CD14-positive monocyte (primary cell): ENCODE measurements around the gene HTR2C. TPM values are rescaled to one million over a fixed set of nuclear protein-coding genes. Genes with fewer than 3 reads are reported as not detected.
"Not testable (repeated sequence)": the region's sequence is repeated elsewhere in the genome, so short reads cannot be mapped to it uniquely, and the experiment has no call there.

Source experiments
- DNase-seq, 3 donors: peaks; one replicate each; pipeline ENCODE4 v3.0.0-alpha.2; 2011 to 2022
- H2AFZ ChIP-seq: 2 replicates; pipeline ENCODE4 v1.6.0; 2012; ENCODE audit warnings: mild to moderate bottlenecking, low read depth, low read length, inconsistent platforms; ENCODE audit not compliant: insufficient read depth, poor library complexity, severe bottlenecking
- H3K27ac ChIP-seq, 2 donors: 1 replicate in 1 of 2; 2 replicates in 1 of 2; pipeline ENCODE4 v1.5.1; 2012 to 2013; ENCODE audit warnings: low read length in 2 of 2, control low read depth in 1 of 2, inconsistent platforms in 1 of 2, low read depth in 1 of 2, mild to moderate bottlenecking in 1 of 2
- H3K27me3 ChIP-seq, 2 donors: one replicate each; pipeline versions ENCODE4 v1.6.0 to v1.6.1; 2011 to 2013; ENCODE audit warnings: low read length in 2 of 2; ENCODE audit not compliant: control insufficient read depth in 2 of 2, insufficient read depth in 2 of 2
- H3K36me3 ChIP-seq, 2 donors: replicated peaks in 1 of 2; 1 replicate in 1 of 2; 2 replicates in 1 of 2; pipeline versions ENCODE4 v1.5.1 to v1.6.1; 2012 to 2013; ENCODE audit warnings: low read length in 2 of 2, control low read depth in 1 of 2, inconsistent platforms in 1 of 2, mild to moderate bottlenecking in 1 of 2; ENCODE audit not compliant: insufficient read depth in 2 of 2, control insufficient read depth in 1 of 2
- H3K4me1 ChIP-seq, 2 donors: 1 replicate in 1 of 2; 2 replicates in 1 of 2; pipeline versions ENCODE4 v1.5.1 to v1.6.1; 2012 to 2013; ENCODE audit warnings: low read length in 2 of 2, control low read depth in 1 of 2, inconsistent platforms in 1 of 2, mild to moderate bottlenecking in 1 of 2, moderate library complexity in 1 of 2; ENCODE audit not compliant: insufficient read depth in 2 of 2, control insufficient read depth in 1 of 2
- H3K4me2 ChIP-seq: replicated peaks from 2 replicates; pipeline ENCODE3; 2012; ENCODE audit warnings: low read length, moderate library complexity, mild to moderate bottlenecking; ENCODE audit not compliant: poor library complexity, severe bottlenecking; ENCODE audit errors: extremely low read depth
- H3K4me3 ChIP-seq, 3 experiments: fragments of 200-600 bp in 1 of 3; sonication (generic) in 1 of 3; replicated peaks in 1 of 3; 1 replicate in 2 of 3; 2 replicates in 1 of 3; pipeline ENCODE4 v1.5.1; 2011 to 2013; ENCODE audit warnings: low read length in 3 of 3, mild to moderate bottlenecking in 3 of 3, control low read depth in 2 of 3, low read depth in 2 of 3, inconsistent platforms in 1 of 3, moderate library complexity in 1 of 3
- H3K79me2 ChIP-seq: 2 replicates; pipeline ENCODE4 v1.6.0; 2012; ENCODE audit warnings: mild to moderate bottlenecking, control low read depth, inconsistent platforms, low read length, moderate library complexity; ENCODE audit not compliant: insufficient read depth
- H3K9ac ChIP-seq: 2 replicates; pipeline ENCODE4 v1.6.0; 2017; ENCODE audit warnings: low read length, mild to moderate bottlenecking; ENCODE audit not compliant: insufficient read depth, poor library complexity, severe bottlenecking
- H3K9me3 ChIP-seq, 2 donors: replicated peaks in 1 of 2; 1 replicate in 1 of 2; 2 replicates in 1 of 2; pipeline versions ENCODE4 v1.5.1 to v1.6.1; 2012 to 2013; ENCODE audit warnings: low read length in 2 of 2, control low read depth in 1 of 2; ENCODE audit not compliant: control insufficient read depth in 1 of 2, insufficient read depth in 1 of 2
- H4K20me1 ChIP-seq: 2 replicates; pipeline ENCODE4 v1.6.0; 2012; ENCODE audit warnings: mild to moderate bottlenecking, low read length, control low read depth, moderate library complexity; ENCODE audit not compliant: insufficient read depth
- H3K27ac Mint-ChIP-seq, 7 donors: one replicate each; pipeline ENCODE4 v1.8.0; 2020; ENCODE audit warnings: mild to moderate bottlenecking in 7 of 7, mixed read lengths in 7 of 7, moderate library complexity in 6 of 7, inconsistent platforms in 2 of 7
- H3K27me3 Mint-ChIP-seq, 3 donors: one replicate each; pipeline ENCODE4 v1.8.0; 2021 to 2022; ENCODE audit warnings: low read depth in 3 of 3, mild to moderate bottlenecking in 3 of 3, mixed read lengths in 3 of 3, moderate library complexity in 3 of 3, inconsistent platforms in 1 of 3
- H3K36me3 Mint-ChIP-seq, 2 donors: one replicate each; pipeline ENCODE4 v1.8.0; 2020; ENCODE audit warnings: mixed read lengths in 2 of 2, inconsistent platforms in 1 of 2, mild to moderate bottlenecking in 1 of 2
- H3K4me1 Mint-ChIP-seq: one replicate; pipeline ENCODE4 v1.8.0; 2020; ENCODE audit warnings: mild to moderate bottlenecking, mixed read lengths
- H3K4me3 Mint-ChIP-seq, 2 donors: one replicate each; pipeline ENCODE4 v1.8.0; 2020; ENCODE audit warnings: mild to moderate bottlenecking in 2 of 2, mixed read lengths in 2 of 2, moderate library complexity in 1 of 2
- H3K9me3 Mint-ChIP-seq, 7 donors: one replicate each; pipeline ENCODE4 v1.8.0; 2020 to 2022; ENCODE audit warnings: mixed read lengths in 7 of 7, mild to moderate bottlenecking in 6 of 7, moderate library complexity in 6 of 7, inconsistent platforms in 2 of 7
- WGBS: methylation state at CpG from one replicate; pipeline ENCODE4 v1.1.5; 2013; ENCODE audit warnings: missing lambda C conversion rate; ENCODE audit not compliant: insufficient coverage; 5-methylcytosine and 5-hydroxymethylcytosine counted together
- intact Hi-C, 2 donors: fragments of 100-400 bp; cut with micrococcal nuclease; formaldehyde crosslinking; loops; one replicate each; pipeline versions ENCODE4 v1.15.0 to v1.15.1; 2023
- polyA plus RNA-seq, 3 donors: library from polyadenylated mRNA; depleted of rRNA in 1 of 3; unstranded in 2 of 3; stranded (reverse) in 1 of 3; fragments of 300-500 nt in 2 of 3; fragments of >200 nt in 1 of 3; fragmentation: Illumina TruSeq in 2 of 3; gene quantifications; 1 replicate in 2 of 3; 2 replicates in 1 of 3; pipeline ENCODE4 v1.2.3, GENCODE V29; 2012 to 2021
- TF ChIP-seq, protein P1 (sequence below): fragments of 200-600 bp; IDR thresholded peaks from one replicate; pipeline ENCODE4 v1.8.0; 2022; ENCODE audit warnings: antibody characterized with exemption, mild to moderate bottlenecking

HTR2C gene
- polyA plus RNA-seq, 3 donors = 0.04 TPM; not detected in 2

DNA sequence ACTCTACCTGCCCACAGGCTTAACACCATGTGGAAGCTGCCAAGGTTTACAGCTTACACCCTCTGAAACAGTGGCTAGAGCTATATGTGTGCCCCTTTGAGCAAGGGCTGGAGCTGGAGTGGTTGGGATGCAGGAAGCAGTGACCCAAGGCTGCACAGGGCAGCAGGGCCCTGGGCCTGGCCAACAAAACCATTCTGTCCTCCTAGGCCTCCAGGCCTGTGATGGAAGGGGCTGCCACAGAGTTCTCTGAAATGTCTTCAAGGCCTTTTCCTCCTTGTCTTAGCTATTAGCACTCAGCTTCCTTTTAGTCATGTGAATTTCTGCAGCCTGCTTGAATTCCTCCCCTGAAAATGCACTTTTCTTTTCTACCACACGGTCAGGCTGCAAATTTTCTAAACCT lies 348.7 kb downstream of the HTR2C start:
- Mint-ChIP-seq H3K4me3 (no peak overlapping the region), H3K9me3 (peaks cover 2 to 27% (median 5%) of the 10 kb centered on the region in 7 donors), H3K4me1 (no peaks in the 10 kb centered on the region), H3K36me3 (no peaks in the 10 kb centered on the region), H3K27me3 (peaks cover 0 to 3% (median 0%) of the 10 kb centered on the region in 3 donors), H3K27ac (no peak overlapping the region)
- Histone ChIP-seq H3K27ac (no peak overlapping the region), H3K4me2 (no peak overlapping the region), H2AFZ (no peak overlapping the region), H3K4me3 (no peak overlapping the region), H3K27me3 (no peaks in the 10 kb centered on the region), H4K20me1 (no peaks in the 10 kb centered on the region), H3K9me3 (peaks cover 8 to 12% of the 10 kb centered on the region in 2 donors), H3K9ac (no peak overlapping the region), H3K4me1 (no peaks in the 10 kb centered on the region), H3K79me2 (no peaks in the 10 kb centered on the region), H3K36me3 (no peaks in the 10 kb centered on the region)
- TF ChIP-seq, protein P1, sequence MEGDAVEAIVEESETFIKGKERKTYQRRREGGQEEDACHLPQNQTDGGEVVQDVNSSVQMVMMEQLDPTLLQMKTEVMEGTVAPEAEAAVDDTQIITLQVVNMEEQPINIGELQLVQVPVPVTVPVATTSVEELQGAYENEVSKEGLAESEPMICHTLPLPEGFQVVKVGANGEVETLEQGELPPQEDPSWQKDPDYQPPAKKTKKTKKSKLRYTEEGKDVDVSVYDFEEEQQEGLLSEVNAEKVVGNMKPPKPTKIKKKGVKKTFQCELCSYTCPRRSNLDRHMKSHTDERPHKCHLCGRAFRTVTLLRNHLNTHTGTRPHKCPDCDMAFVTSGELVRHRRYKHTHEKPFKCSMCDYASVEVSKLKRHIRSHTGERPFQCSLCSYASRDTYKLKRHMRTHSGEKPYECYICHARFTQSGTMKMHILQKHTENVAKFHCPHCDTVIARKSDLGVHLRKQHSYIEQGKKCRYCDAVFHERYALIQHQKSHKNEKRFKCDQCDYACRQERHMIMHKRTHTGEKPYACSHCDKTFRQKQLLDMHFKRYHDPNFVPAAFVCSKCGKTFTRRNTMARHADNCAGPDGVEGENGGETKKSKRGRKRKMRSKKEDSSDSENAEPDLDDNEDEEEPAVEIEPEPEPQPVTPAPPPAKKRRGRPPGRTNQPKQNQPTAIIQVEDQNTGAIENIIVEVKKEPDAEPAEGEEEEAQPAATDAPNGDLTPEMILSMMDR = no peak
- no CpG with 5 or more reads among the region's 1 CpG for WGBS
- no peak for DNase-seq
- intact Hi-C loops = no loop called here

DNA sequence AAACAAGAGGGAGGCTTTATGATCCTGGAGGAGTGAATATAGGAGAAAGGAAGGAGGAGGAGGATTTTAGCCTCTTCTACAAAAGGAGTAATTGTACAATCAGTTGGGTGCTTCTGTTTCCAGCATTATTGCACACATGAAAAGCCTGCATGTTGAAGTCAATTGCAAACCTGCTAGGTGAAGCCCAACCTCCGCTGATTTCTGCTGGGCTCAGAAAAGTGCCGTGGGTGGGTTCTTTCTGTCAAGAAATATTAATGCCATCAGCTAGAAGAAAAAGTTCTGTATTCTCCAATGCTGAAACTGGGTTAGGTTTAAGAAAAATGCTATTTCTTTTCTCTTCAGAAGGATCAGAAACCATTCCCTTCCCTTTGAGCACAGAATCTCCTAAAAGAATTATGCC lies 349.4 kb downstream of the HTR2C start:
- H3K9me3 ChIP-seq = peaks cover 8 to 12% of the 10 kb centered on the region in 2 donors
- H3K9me3 Mint-ChIP-seq = peaks cover 2 to 27% (median 5%) of the 10 kb centered on the region in 7 donors
- H3K9ac ChIP-seq, H3K4me2 ChIP-seq, H3K27me3 ChIP-seq, intact Hi-C loops, H3K79me2 ChIP-seq, H4K20me1 ChIP-seq, H3K4me3 Mint-ChIP-seq, H3K27ac ChIP-seq, H3K27ac Mint-ChIP-seq, H3K27me3 Mint-ChIP-seq, H2AFZ ChIP-seq, DNase-seq, H3K36me3 Mint-ChIP-seq, H3K4me3 ChIP-seq, H3K4me1 ChIP-seq, H3K36me3 ChIP-seq, H3K4me1 Mint-ChIP-seq: not testable (repeated sequence)
- WGBS = no CpG with 5 or more reads among the region's 2 CpGs

DNA sequence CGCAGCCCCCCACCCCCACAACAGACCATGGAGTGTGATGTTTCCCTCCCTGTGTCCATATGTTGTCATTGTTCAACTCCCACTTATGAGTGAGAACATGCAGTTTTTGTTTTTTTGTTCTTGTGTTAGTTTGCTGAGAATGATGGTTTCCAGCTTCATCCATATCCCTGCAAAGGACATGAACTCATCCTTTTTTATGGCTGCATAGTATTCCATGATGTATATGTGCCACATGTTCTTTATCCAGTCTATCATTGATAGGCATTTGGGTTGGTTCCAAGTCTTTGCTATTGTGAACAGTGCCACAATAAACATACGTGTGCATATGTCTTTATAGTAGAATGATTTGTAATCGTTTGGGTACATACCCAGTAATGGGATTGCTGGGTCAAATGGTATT lies 353.2 kb downstream of the HTR2C start:
- H3K4me1 Mint-ChIP-seq, H3K4me1 ChIP-seq, H4K20me1 ChIP-seq, H3K27me3 ChIP-seq, H3K4me3 ChIP-seq, H3K36me3 ChIP-seq, H3K9ac ChIP-seq, H3K36me3 Mint-ChIP-seq, H3K27me3 Mint-ChIP-seq, H3K27ac ChIP-seq, H3K4me3 Mint-ChIP-seq, DNase-seq, H3K27ac Mint-ChIP-seq, intact Hi-C loops, H3K79me2 ChIP-seq, H3K4me2 ChIP-seq, H2AFZ ChIP-seq: not testable (repeated sequence)
- peaks cover 2 to 12% (median 5%) of the 10 kb centered on the region in 7 donors for H3K9me3 Mint-ChIP-seq
- WGBS = no CpG with 5 or more reads among the region's 3 CpGs
- peaks cover 6 to 10% of the 10 kb centered on the region in 2 donors for H3K9me3 ChIP-seq
